Lower leg skin (tissue), 3 donors: ENCODE measurements around the gene SCN1B.

ENCODE experiments used
- POLR2A ChIP-seq, 2 donors: fragments of 450-650 bp; IDR thresholded peaks; one replicate each; pipeline ENCODE4 v1.6.1; 2016 to 2017; ENCODE audit warnings: antibody characterized with exemption in 2 of 2, mild to moderate bottlenecking in 1 of 2, moderate library complexity in 1 of 2
- TF ChIP-seq, protein P1 (sequence below), 3 donors: fragments of 450-650 bp; IDR thresholded peaks; one replicate each; pipeline ENCODE4 v1.5.1; 2016; ENCODE audit warnings: antibody characterized with exemption in 3 of 3, mild to moderate bottlenecking in 3 of 3, moderate library complexity in 2 of 3

- no peak for TF ChIP-seq POLR2A (IDR thresholded peaks at IDR 0.05)
- TF ChIP-seq, protein P1, sequence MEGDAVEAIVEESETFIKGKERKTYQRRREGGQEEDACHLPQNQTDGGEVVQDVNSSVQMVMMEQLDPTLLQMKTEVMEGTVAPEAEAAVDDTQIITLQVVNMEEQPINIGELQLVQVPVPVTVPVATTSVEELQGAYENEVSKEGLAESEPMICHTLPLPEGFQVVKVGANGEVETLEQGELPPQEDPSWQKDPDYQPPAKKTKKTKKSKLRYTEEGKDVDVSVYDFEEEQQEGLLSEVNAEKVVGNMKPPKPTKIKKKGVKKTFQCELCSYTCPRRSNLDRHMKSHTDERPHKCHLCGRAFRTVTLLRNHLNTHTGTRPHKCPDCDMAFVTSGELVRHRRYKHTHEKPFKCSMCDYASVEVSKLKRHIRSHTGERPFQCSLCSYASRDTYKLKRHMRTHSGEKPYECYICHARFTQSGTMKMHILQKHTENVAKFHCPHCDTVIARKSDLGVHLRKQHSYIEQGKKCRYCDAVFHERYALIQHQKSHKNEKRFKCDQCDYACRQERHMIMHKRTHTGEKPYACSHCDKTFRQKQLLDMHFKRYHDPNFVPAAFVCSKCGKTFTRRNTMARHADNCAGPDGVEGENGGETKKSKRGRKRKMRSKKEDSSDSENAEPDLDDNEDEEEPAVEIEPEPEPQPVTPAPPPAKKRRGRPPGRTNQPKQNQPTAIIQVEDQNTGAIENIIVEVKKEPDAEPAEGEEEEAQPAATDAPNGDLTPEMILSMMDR (IDR thresholded peaks at IDR 0.05) = no peak
Observed at GRCh38 chr19:34994643-34995541, 35.4 kb upstream of the SCN1B start.
